Activated naive CD4-positive, alpha-beta T cell treated with anti-CD3 and anti-CD28 coated beads for 36 hours (primary cell): ENCODE results near the gene PRTN3. TPM values are rescaled to one million over a fixed set of nuclear protein-coding genes. Genes with fewer than 3 reads are reported as not detected.
A peak's percentile ranks its signal among the peaks of the same experiment; 100 is the strongest.

ENCODE experiments used
- CTCF ChIA-PET: fragments of 350-600 bp; sonication (Branson Sonifier 250); formaldehyde crosslinking; loops from one replicate; lab custom pipeline; 2021; ENCODE audit warnings: antibody characterized with exemption; lab: Charles Lee
- DNase-seq: peaks from one replicate; pipeline ENCODE4 v3.0.0-alpha.2; 2020
- H3K27ac Mint-ChIP-seq: one replicate; pipeline ENCODE4 v1.8.0; 2021; ENCODE audit warnings: mild to moderate bottlenecking, mixed read lengths
- H3K27me3 Mint-ChIP-seq: one replicate; pipeline ENCODE4 v1.8.0; 2021; ENCODE audit warnings: low read depth, mixed read lengths
- H3K36me3 Mint-ChIP-seq: one replicate; pipeline ENCODE4 v1.8.0; 2021; ENCODE audit warnings: low read depth, mixed read lengths
- H3K4me1 Mint-ChIP-seq: one replicate; pipeline ENCODE4 v1.8.0; 2021; ENCODE audit warnings: low read depth, mixed read lengths
- H3K4me3 Mint-ChIP-seq: one replicate; pipeline ENCODE4 v1.8.0; 2021; ENCODE audit warnings: mild to moderate bottlenecking, moderate library complexity, mixed read lengths
- H3K9me3 Mint-ChIP-seq: one replicate; pipeline ENCODE4 v1.8.0; 2021; ENCODE audit warnings: mixed read lengths
- intact Hi-C: fragments of 100-400 bp; cut with micrococcal nuclease; formaldehyde crosslinking; loops from one replicate; pipeline ENCODE4 v1.15.1; 2023
- total RNA-seq, 2 experiments: library from RNA; stranded (reverse); gene quantifications; one replicate each; pipeline ENCODE4 v1.2.3, GENCODE V29; 2021

PRTN3 gene
- total RNA-seq, 2 experiments from 2014 or later = not detected

- no peak for DNase-seq
- H3K9me3 Mint-ChIP-seq = no peaks in the 10 kb centered on the region
- no peak within 1 kb of the TSS for H3K27ac Mint-ChIP-seq
- intact Hi-C loops = no loop called here
- peak within 1 kb of the TSS; percentile 27 for H3K4me3 Mint-ChIP-seq
- no peaks in the 10 kb centered on the region for H3K36me3 Mint-ChIP-seq
- peaks cover 6% of the 10 kb centered on the region for H3K27me3 Mint-ChIP-seq
- H3K4me1 Mint-ChIP-seq = peaks cover 13% of the 10 kb centered on the region
- CTCF ChIA-PET = interaction anchor here (0.6 to 1.5 kb wide), 2 partner anchors 24 to 86 kb away, joined by 3 to 4 read pairs; no protein-coding TSS in a partner anchor
Measured at GRCh38 chr19:858868-859843, 18.4 kb downstream of the PRTN3 start, which contains the start of gene CFD. CFD (plus strand) TSS chr19:859664; CDS start chr19:859690, 26 bp downstream.

- CTCF ChIA-PET = no interaction called here
Measured at GRCh38 chr19:861141-861755, 20.4 kb downstream of the PRTN3 start.

GRCh38 chr19:861756-862580 lies 21.2 kb downstream of the PRTN3 start:
- H3K4me1 Mint-ChIP-seq = peaks cover 13% of the 10 kb centered on the region
- peak; percentile 74 for DNase-seq
- H3K9me3 Mint-ChIP-seq = no peaks in the 10 kb centered on the region
- peaks cover 6% of the 10 kb centered on the region for H3K27me3 Mint-ChIP-seq
- peak overlapping the region; percentile 51 for H3K4me3 Mint-ChIP-seq
- H3K36me3 Mint-ChIP-seq = no peaks in the 10 kb centered on the region
- intact Hi-C loops = loop anchor here (1.0 to 2.0 kb wide), 3 partner anchors 65 to 123 kb away; partner anchors contain the start of genes PTBP1 and WDR18
- H3K27ac Mint-ChIP-seq = no peak overlapping the region
- CTCF ChIA-PET = interaction anchor here (2.5 to 3.6 kb wide), 2 partner anchors 53 to 58 kb away, joined by 21 to 23 read pairs; partner anchors contain the start of gene KISS1R

More at GRCh38 chr19:861141-861755, 20.4 kb downstream of the PRTN3 start:
- no peaks in the 10 kb centered on the region for H3K9me3 Mint-ChIP-seq
- H3K27ac Mint-ChIP-seq = no peak overlapping the region
- DNase-seq = no peak
- intact Hi-C loops = no loop called here
- H3K36me3 Mint-ChIP-seq = no peaks in the 10 kb centered on the region
- H3K27me3 Mint-ChIP-seq = peaks cover 6% of the 10 kb centered on the region
- peaks cover 13% of the 10 kb centered on the region for H3K4me1 Mint-ChIP-seq
- H3K4me3 Mint-ChIP-seq = no peak overlapping the region

GRCh38 chr19:862581-863314 lies 21.9 kb downstream of the PRTN3 start:
- Mint-ChIP-seq H3K9me3 (no peaks in the 10 kb centered on the region), H3K4me1 (peaks cover 13% of the 10 kb centered on the region), H3K27ac (no peak overlapping the region), H3K27me3 (peaks cover 6% of the 10 kb centered on the region), H3K4me3 (peak overlapping the region; percentile 51), H3K36me3 (peaks cover 3% of the 10 kb centered on the region)
- DNase-seq = peak; percentile 85
- intact Hi-C loops = loop anchor here (1.0 to 2.0 kb wide), 4 partner anchors 55 to 122 kb away; partner anchors contain the start of genes KISS1R, PTBP1 and WDR18
- CTCF ChIA-PET = interaction anchor here (0.7 to 3.6 kb wide), 9 partner anchors 30 to 206 kb away, joined by 3 to 23 read pairs (median 5); partner anchors contain the start of genes KISS1R, MED16 and RNU6-9

- Mint-ChIP-seq H3K27ac (no peak overlapping the region), H3K27me3 (peaks cover 6% of the 10 kb centered on the region), H3K4me3 (no peak overlapping the region), H3K36me3 (peaks cover 3% of the 10 kb centered on the region), H3K4me1 (peaks cover 13% of the 10 kb centered on the region), H3K9me3 (no peaks in the 10 kb centered on the region)
- DNase-seq = no peak
- CTCF ChIA-PET = interaction anchor here (0.6 to 3.6 kb wide), 15 partner anchors 11 to 205 kb away, joined by 3 to 23 read pairs (median 5); partner anchors contain the start of genes KISS1R, MED16, RNU6-9 and WDR18
- intact Hi-C loops = loop anchor here (1.0 to 2.0 kb wide), 3 partner anchors 54 to 122 kb away; partner anchors contain the start of genes KISS1R, PTBP1 and WDR18
Measured at GRCh38 chr19:863315-863620, 22.5 kb downstream of the PRTN3 start.

- Mint-ChIP-seq H3K4me1 (peaks cover 13% of the 10 kb centered on the region), H3K4me3 (no peak overlapping the region), H3K9me3 (no peaks in the 10 kb centered on the region), H3K36me3 (peaks cover 6% of the 10 kb centered on the region), H3K27me3 (peaks cover 3% of the 10 kb centered on the region), H3K27ac (no peak overlapping the region)
- DNase-seq = no peak
- intact Hi-C loops = no loop called here
- CTCF ChIA-PET = no interaction called here
Measured at GRCh38 chr19:866769-867300, 26.0 kb downstream of the PRTN3 start.

- H3K9me3 Mint-ChIP-seq = no peaks in the 10 kb centered on the region
- H3K4me1 Mint-ChIP-seq = peaks cover 17% of the 10 kb centered on the region
- H3K27ac Mint-ChIP-seq = no peak overlapping the region
- peaks cover 6% of the 10 kb centered on the region for H3K36me3 Mint-ChIP-seq
- no peak overlapping the region for H3K4me3 Mint-ChIP-seq
- H3K27me3 Mint-ChIP-seq = peaks cover 3% of the 10 kb centered on the region
- intact Hi-C loops = no loop called here
- CTCF ChIA-PET = no interaction called here
- DNase-seq = no peak
Measured at GRCh38 chr19:867301-867793, 26.5 kb downstream of the PRTN3 start.

GRCh38 chr19:867855-868457 lies 27.2 kb downstream of the PRTN3 start:
- no peak overlapping the region for H3K4me3 Mint-ChIP-seq
- CTCF ChIA-PET = no interaction called here
- peaks cover 17% of the 10 kb centered on the region for H3K4me1 Mint-ChIP-seq
- H3K36me3 Mint-ChIP-seq = peaks cover 6% of the 10 kb centered on the region
- peaks cover 3% of the 10 kb centered on the region for H3K27me3 Mint-ChIP-seq
- no peaks in the 10 kb centered on the region for H3K9me3 Mint-ChIP-seq
- H3K27ac Mint-ChIP-seq = no peak overlapping the region
- no peak for DNase-seq
- intact Hi-C loops = no loop called here

GRCh38 chr19:868458-869244 lies 27.9 kb downstream of the PRTN3 start:
- no peak overlapping the region for H3K27ac Mint-ChIP-seq
- intact Hi-C loops = no loop called here
- H3K36me3 Mint-ChIP-seq = peaks cover 6% of the 10 kb centered on the region
- no peak for DNase-seq
- CTCF ChIA-PET = no interaction called here
- H3K4me3 Mint-ChIP-seq = no peak overlapping the region
- H3K27me3 Mint-ChIP-seq = no peaks in the 10 kb centered on the region
- H3K9me3 Mint-ChIP-seq = no peaks in the 10 kb centered on the region
- H3K4me1 Mint-ChIP-seq = peaks cover 11% of the 10 kb centered on the region
